Pancreas (tissue), 10 donors: ENCODE measurements around the gene HS3ST2. TPM values are rescaled to one million over a fixed set of nuclear protein-coding genes. Genes with fewer than 3 reads are reported as not detected.
"Not testable (repeated sequence)": the region's sequence is repeated elsewhere in the genome, so short reads cannot be mapped to it uniquely, and the experiment has no call there.

Experiments
- ATAC-seq, 4 donors: fragments of 200-7000 bp; cut with Tn5 transposase; one replicate each; pipeline versions ENCODE4 v1.8.0 to v1.9.1; 2020; ENCODE audit warnings: mild to moderate bottlenecking in 4 of 4, moderate library complexity in 4 of 4
- DNase-seq, 6 donors: peaks; one replicate each; pipeline ENCODE4 v3.0.0-alpha.2; 2020
- FAIRE-seq: peaks from 2 replicates; lab custom pipeline; 2012; peaks lifted over from hg19 to GRCh38; lab: Jason Lieb, UNC
- H3K27ac ChIP-seq, 4 donors: fragments of 200-600 bp; sonication (generic); 1 replicate in 3 of 4; 2 replicates in 1 of 4; pipeline versions ENCODE4 v1.5.0 to v1.8.0; 2020
- H3K27me3 ChIP-seq, 4 donors: fragments of 200-600 bp; one replicate each; pipeline ENCODE4 v1.8.0; 2021
- H3K36me3 ChIP-seq, 3 donors: fragments of 200-600 bp; sonication (generic) in 1 of 3; one replicate each; pipeline versions ENCODE4 v1.5.0 to v1.8.0; 2020 to 2021
- H3K4me1 ChIP-seq, 3 donors: fragments of 200-600 bp; one replicate each; pipeline ENCODE4 v1.8.0; 2021
- H3K4me3 ChIP-seq, 4 donors: fragments of 200-600 bp; sonication (generic) in 2 of 4; one replicate each; pipeline versions ENCODE4 v1.5.0 to v1.8.0; 2020 to 2021
- H3K9me3 ChIP-seq, 4 donors: fragments of 200-600 bp; one replicate each; pipeline ENCODE4 v1.8.0; 2021
- CTCF ChIP-seq, 4 donors: fragments of 200-600 bp; sonication (generic) in 3 of 4; IDR thresholded peaks; one replicate each; pipeline versions ENCODE4 v1.5.0 to v1.8.0; 2021; ENCODE audit warnings: antibody characterized with exemption in 4 of 4
- WGBS, 2 donors: extraction: QIAGEN DNeasy Blood & Tissue Kit; methylation state at CpG; one replicate each; pipeline ENCODE4 v1.1.7; 2013; 5-methylcytosine and 5-hydroxymethylcytosine counted together
- intact Hi-C, 3 donors: fragments of 100-400 bp; cut with DNase I; formaldehyde crosslinking; loops; one replicate each; pipeline versions ENCODE4 v1.11.1 to v1.14.2; 2022
- polyA plus RNA-seq, 2 donors: library from polyadenylated mRNA; stranded (reverse); fragments of 200-250 nt; gene quantifications; one replicate each; pipeline ENCODE4 v1.2.3, GENCODE V29; 2013
- total RNA-seq, 6 donors: library from RNA; stranded (reverse); fragmentation: NEBNext Ultra II Directional in 4 of 6; extraction: Animal tissue kit (Norgen Biotek cat#: 25700) in 4 of 6; gene quantifications; one replicate each; pipeline versions ENCODE4 v1.2.1 to v1.2.4, GENCODE V29; 2021 to 2023
- donor health status: healthy with polysubstance abuse.
- donor health status: DM: no; HTN: no; CAD: no; lungs with moderate emphysema.
- donor health status: DM: no; HTN: no; CAD: no.
- donor health status: control.
- donor health status: control.
- donor health status: Bipolar disorder and iron deficiency.
- donor health status: DM: yes; HTN: yes; CAD: no.
- donor health status: DM: no; HTN: no; CAD: no.
- donor health status: DM: no; HTN: no; CAD: no.
- donor health status: DM: yes; HTN: yes; CAD: no.

The HS3ST2 gene
- total and polyA plus RNA-seq, 8 donors = 0.06 to 0.42 (median 0.28) TPM; not detected in 1

GRCh38 chr16:22816475-22816874 lies 2.5 kb downstream of the HS3ST2 start:
- DNase-seq (no peak), FAIRE-seq (no peak), ATAC-seq (no peak)
- Histone ChIP-seq H3K9me3 (no peaks in the 10 kb centered on the region), H3K27me3 (peaks cover 0 to 19% (median 6%) of the 10 kb centered on the region in 4 donors), H3K4me1 (peaks cover 0 to 5% (median 0%) of the 10 kb centered on the region in 3 donors), H3K27ac (no peak overlapping the region), H3K36me3 (no peaks in the 10 kb centered on the region), H3K4me3 (no peak overlapping the region)
- intact Hi-C loops = no loop called here
- no peak for TF ChIP-seq CTCF (IDR thresholded peaks at IDR 0.05)
- 49 to 62% methylated on average over 6 of the region's 6 CpGs for WGBS, 2 donors

- DNase-seq, ATAC-seq, H3K4me1 ChIP-seq, H3K4me3 ChIP-seq, intact Hi-C loops, H3K36me3 ChIP-seq, H3K9me3 ChIP-seq, FAIRE-seq, H3K27ac ChIP-seq: not testable (repeated sequence)
- H3K27me3 ChIP-seq = peaks cover 0 to 11% (median 5%) of the 10 kb centered on the region in 4 donors
These were observed 4.8 kb downstream of the HS3ST2 start for GRCh38 chr16:22818736-22819135.

- intact Hi-C loops = no loop called here
- ATAC-seq = no peak
- 59 to 63% methylated on average over 3 of the region's 3 CpGs for WGBS, 2 donors
These were observed 24.7 kb downstream of the HS3ST2 start for GRCh38 chr16:22838681-22839080.

GRCh38 chr16:22842031-22842430 lies 28.1 kb downstream of the HS3ST2 start:
- H3K9me3 ChIP-seq, H3K27ac ChIP-seq, DNase-seq, H3K36me3 ChIP-seq, ATAC-seq, FAIRE-seq, H3K27me3 ChIP-seq, intact Hi-C loops, H3K4me3 ChIP-seq, H3K4me1 ChIP-seq: not testable (repeated sequence)
- 64 to 66% methylated on average over 4 of the region's 4 CpGs for WGBS, 2 donors

More at GRCh38 chr16:22838681-22839080, 24.7 kb downstream of the HS3ST2 start:
- no peaks in the 10 kb centered on the region for H3K4me1 ChIP-seq
- no peaks in the 10 kb centered on the region for H3K9me3 ChIP-seq
- no peaks in the 10 kb centered on the region for H3K27me3 ChIP-seq
- no peak for FAIRE-seq
- H3K4me3 ChIP-seq = no peak overlapping the region
- TF ChIP-seq CTCF (IDR thresholded peaks at IDR 0.05) = no peak
- no peaks in the 10 kb centered on the region for H3K36me3 ChIP-seq
- DNase-seq = no peak
- no peak overlapping the region for H3K27ac ChIP-seq

- WGBS, 2 donors = 68 to 83% methylated on average over 3 of the region's 3 CpGs
- H3K27me3 ChIP-seq = no peaks in the 10 kb centered on the region
- TF ChIP-seq CTCF (IDR thresholded peaks at IDR 0.05) = no peak
- intact Hi-C loops = no loop called here
- DNase-seq (no peak), ATAC-seq (no peak), FAIRE-seq (no peak)
- H3K4me1 ChIP-seq = no peaks in the 10 kb centered on the region
- H3K9me3 ChIP-seq = no peaks in the 10 kb centered on the region
- no peak overlapping the region for H3K4me3 ChIP-seq
- H3K27ac ChIP-seq = no peak overlapping the region
- no peaks in the 10 kb centered on the region for H3K36me3 ChIP-seq
These were observed 29.2 kb downstream of the HS3ST2 start for GRCh38 chr16:22843122-22843521.

- Histone ChIP-seq H3K36me3 (no peaks in the 10 kb centered on the region), H3K9me3 (no peaks in the 10 kb centered on the region), H3K27me3 (no peaks in the 10 kb centered on the region), H3K27ac (no peak overlapping the region), H3K4me1 (no peaks in the 10 kb centered on the region), H3K4me3 (no peak overlapping the region)
- no peak for TF ChIP-seq CTCF (IDR thresholded peaks at IDR 0.05)
- FAIRE-seq (no peak), DNase-seq (no peak), ATAC-seq (no peak)
- WGBS, 2 donors = 30 to 49% methylated on average over 2 of the region's 2 CpGs
- intact Hi-C loops = no loop called here
These were observed 29.9 kb downstream of the HS3ST2 start for GRCh38 chr16:22843856-22844255.
